Measurements from ENCODE around the gene RIOK2. TPM values are rescaled to one million over a fixed set of nuclear protein-coding genes. Genes with fewer than 3 reads are reported as not detected.
"Not testable (repeated sequence)": the region's sequence is repeated elsewhere in the genome, so short reads cannot be mapped to it uniquely, and the experiment has no call there.

RIOK2 gene
- total RNA-seq, 1 donor from 2014 or later: 25.8 TPM

GRCh38 chr5:97182571-97183099, 412 bp downstream of the RIOK2 start:
- H3K4me1 Mint-ChIP-seq (ENCODE audit: low read depth): peaks cover 16% of the 10 kb centered on the region

DNA sequence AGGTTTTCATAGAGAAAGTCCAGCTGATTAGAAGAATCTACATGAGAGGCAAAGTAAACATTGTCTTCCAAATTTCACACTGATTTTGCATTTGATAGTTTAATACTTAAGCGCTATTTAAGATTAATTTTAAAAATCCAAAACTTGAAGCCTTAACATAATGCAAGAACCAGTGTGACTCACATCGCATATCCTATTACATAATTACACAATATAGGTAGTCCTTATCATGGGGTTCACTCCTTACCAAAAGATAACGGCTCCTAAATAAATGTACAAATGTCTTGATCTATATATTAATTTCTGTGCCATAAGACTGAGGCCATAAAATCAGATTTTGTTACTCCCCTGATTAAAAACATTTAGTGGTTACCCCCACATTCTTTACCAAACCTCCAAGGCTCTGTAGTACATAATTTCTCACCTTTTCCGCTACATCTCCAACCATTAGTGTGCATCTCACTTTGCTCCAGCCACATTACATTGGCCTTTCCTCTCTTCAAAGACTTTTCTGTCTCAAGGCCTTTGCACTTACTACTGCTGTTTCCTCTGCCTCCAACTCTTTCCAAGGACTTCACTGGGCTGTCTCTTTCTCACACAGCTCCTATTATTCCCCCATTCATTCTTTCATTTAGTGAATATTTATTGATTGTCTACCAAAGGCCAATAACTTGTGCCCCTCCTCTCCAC, 1.0 kb downstream of the RIOK2 start:
- DNase-seq (ENCODE audit: low spot score, unreplicated experiment): no peak
- H3K4me3 Mint-ChIP-seq (ENCODE audit: low read depth): peak overlapping the region; percentile 96
- peaks cover 16% of the 10 kb centered on the region for H3K4me1 Mint-ChIP-seq (ENCODE audit: low read depth)
- H3K9me3 Mint-ChIP-seq (ENCODE audit: low read depth): peaks cover 3% of the 10 kb centered on the region
- H3K27ac Mint-ChIP-seq: peak overlapping the region; percentile 100
- no peaks in the 10 kb centered on the region for H3K27me3 Mint-ChIP-seq
- TF ChIP-seq, protein P1, sequence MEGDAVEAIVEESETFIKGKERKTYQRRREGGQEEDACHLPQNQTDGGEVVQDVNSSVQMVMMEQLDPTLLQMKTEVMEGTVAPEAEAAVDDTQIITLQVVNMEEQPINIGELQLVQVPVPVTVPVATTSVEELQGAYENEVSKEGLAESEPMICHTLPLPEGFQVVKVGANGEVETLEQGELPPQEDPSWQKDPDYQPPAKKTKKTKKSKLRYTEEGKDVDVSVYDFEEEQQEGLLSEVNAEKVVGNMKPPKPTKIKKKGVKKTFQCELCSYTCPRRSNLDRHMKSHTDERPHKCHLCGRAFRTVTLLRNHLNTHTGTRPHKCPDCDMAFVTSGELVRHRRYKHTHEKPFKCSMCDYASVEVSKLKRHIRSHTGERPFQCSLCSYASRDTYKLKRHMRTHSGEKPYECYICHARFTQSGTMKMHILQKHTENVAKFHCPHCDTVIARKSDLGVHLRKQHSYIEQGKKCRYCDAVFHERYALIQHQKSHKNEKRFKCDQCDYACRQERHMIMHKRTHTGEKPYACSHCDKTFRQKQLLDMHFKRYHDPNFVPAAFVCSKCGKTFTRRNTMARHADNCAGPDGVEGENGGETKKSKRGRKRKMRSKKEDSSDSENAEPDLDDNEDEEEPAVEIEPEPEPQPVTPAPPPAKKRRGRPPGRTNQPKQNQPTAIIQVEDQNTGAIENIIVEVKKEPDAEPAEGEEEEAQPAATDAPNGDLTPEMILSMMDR (IDR thresholded peaks at IDR 0.05; ENCODE audit: unreplicated experiment): no peak
- H3K36me3 Mint-ChIP-seq (ENCODE audit: insufficient read depth): peaks cover 13% of the 10 kb centered on the region

More at GRCh38 chr5:97182571-97183099, 412 bp downstream of the RIOK2 start:
- Mint-ChIP-seq H3K27ac (peak overlapping the region; percentile 100), H3K27me3 (no peaks in the 10 kb centered on the region), H3K9me3 (ENCODE audit: low read depth) (peaks cover 3% of the 10 kb centered on the region), H3K36me3 (ENCODE audit: insufficient read depth) (peaks cover 13% of the 10 kb centered on the region), H3K4me3 (ENCODE audit: low read depth) (peak overlapping the region; percentile 96)
- no peak for DNase-seq (ENCODE audit: low spot score, unreplicated experiment)
- TF ChIP-seq, protein P1 (IDR thresholded peaks at IDR 0.05; ENCODE audit: unreplicated experiment): no peak

DNA sequence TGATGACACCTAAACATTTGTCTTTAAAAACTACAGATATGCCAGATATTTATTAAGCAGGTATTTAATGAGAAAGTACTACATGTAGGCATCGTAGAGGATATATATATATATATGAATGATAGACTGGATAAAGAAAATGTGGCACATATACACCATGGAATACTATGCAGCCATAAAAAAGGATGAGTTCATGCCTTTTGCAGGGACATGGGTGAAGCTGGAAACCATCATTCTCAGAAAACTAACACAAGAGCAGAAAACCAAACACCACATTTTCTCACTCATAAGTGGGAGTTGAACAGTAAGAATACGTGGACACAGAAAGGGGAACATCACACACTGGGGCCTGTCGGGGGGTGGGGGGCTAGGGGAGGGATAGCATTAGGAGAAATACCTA, 3.6 kb downstream of the RIOK2 start:
- not testable (repeated sequence) for DNase-seq (ENCODE audit: low spot score, unreplicated experiment); H3K27ac Mint-ChIP-seq; H3K27me3 Mint-ChIP-seq; H3K9me3 Mint-ChIP-seq (ENCODE audit: low read depth); H3K4me3 Mint-ChIP-seq (ENCODE audit: low read depth)
- Mint-ChIP-seq H3K4me1 (ENCODE audit: low read depth) (peaks cover 19% of the 10 kb centered on the region), H3K36me3 (ENCODE audit: insufficient read depth) (peaks cover 18% of the 10 kb centered on the region)

DNA sequence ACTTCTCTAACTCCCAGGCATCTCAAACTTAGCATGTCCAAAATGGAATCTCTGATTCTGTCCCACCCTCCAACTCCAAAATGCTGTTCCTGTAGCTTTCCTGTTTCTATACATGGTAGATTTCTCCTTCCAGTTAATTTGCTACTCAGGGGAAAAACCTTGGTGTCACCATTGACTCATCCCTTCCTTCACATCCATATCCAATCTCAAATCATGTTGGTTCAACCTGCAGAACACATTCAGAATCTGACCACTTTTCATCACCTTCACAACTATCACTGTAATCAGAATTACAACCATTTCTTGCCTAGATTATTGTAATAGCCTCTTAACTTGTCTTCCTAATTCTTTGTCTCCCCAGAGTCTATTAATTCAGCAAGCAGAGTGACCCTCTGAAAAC, 10.8 kb downstream of the RIOK2 start:
- Mint-ChIP-seq H3K27me3 (no peaks in the 10 kb centered on the region), H3K4me3 (ENCODE audit: low read depth) (no peak overlapping the region), H3K27ac (no peak overlapping the region), H3K4me1 (ENCODE audit: low read depth) (peaks cover 4% of the 10 kb centered on the region), H3K36me3 (ENCODE audit: insufficient read depth) (peaks cover 25% of the 10 kb centered on the region), H3K9me3 (ENCODE audit: low read depth) (no peaks in the 10 kb centered on the region)
- TF ChIP-seq, protein P1 (IDR thresholded peaks at IDR 0.05; ENCODE audit: unreplicated experiment): no peak
- DNase-seq (ENCODE audit: low spot score, unreplicated experiment): no peak

DNA sequence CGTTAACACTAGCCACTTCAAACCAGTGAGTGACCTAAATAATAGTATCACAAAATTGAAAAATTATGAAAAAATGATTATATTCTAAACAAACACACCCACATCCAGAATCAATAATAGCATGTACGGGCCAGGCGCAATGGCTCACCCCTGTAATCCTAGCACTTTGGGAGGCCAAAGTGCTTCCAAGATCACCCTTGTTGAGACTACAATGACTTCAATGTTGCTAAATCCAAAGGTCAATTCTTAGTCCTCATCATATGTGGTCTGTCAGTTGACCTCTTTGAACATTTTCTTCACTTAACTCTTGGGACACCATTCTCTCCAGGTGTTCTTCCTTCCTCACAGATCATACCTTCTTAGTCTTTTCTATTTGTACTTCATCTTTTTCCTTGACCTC, 11.3 kb downstream of the RIOK2 start:
- H3K4me1 Mint-ChIP-seq (ENCODE audit: low read depth): peaks cover 4% of the 10 kb centered on the region
- H3K36me3 Mint-ChIP-seq (ENCODE audit: insufficient read depth): peaks cover 23% of the 10 kb centered on the region
- DNase-seq (ENCODE audit: low spot score, unreplicated experiment): no peak
- H3K9me3 Mint-ChIP-seq (ENCODE audit: low read depth): no peaks in the 10 kb centered on the region
- no peaks in the 10 kb centered on the region for H3K27me3 Mint-ChIP-seq
- no peak overlapping the region for H3K27ac Mint-ChIP-seq
- no peak overlapping the region for H3K4me3 Mint-ChIP-seq (ENCODE audit: low read depth)
- TF ChIP-seq, protein P1 (IDR thresholded peaks at IDR 0.05; ENCODE audit: unreplicated experiment): no peak

DNA sequence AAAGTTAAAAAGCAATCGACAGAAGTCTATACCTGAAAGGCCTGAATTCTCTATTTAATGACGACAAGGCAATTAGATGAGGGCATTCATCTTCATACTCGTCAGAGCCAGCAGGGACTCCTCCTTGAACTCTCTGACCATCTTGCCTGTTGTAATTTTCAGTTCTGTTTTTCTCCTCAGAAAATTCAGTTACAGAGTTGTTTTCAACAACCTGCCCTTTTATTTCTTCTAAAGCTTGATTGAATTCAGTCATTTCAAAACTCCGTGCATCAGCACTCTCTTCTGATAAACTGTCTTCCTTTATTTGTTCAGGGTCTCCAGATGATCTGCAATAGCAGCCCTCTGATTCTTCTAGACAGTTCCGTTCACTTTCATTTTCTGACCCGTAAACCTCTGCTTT, 15.6 kb downstream of the RIOK2 start:
- H3K9me3 Mint-ChIP-seq (ENCODE audit: low read depth): no peaks in the 10 kb centered on the region
- TF ChIP-seq, protein P1 (IDR thresholded peaks at IDR 0.05; ENCODE audit: unreplicated experiment): no peak
- peaks cover 30% of the 10 kb centered on the region for H3K36me3 Mint-ChIP-seq (ENCODE audit: insufficient read depth)
- DNase-seq (ENCODE audit: low spot score, unreplicated experiment): no peak
- H3K27ac Mint-ChIP-seq: no peak overlapping the region
- H3K4me1 Mint-ChIP-seq (ENCODE audit: low read depth): peaks cover 9% of the 10 kb centered on the region
- no peaks in the 10 kb centered on the region for H3K27me3 Mint-ChIP-seq
- H3K4me3 Mint-ChIP-seq (ENCODE audit: low read depth): no peak overlapping the region
